ENCODE measurements around the gene PRKAG2. TPM values are rescaled to one million over a fixed set of nuclear protein-coding genes. Genes with fewer than 3 reads are reported as not detected.

The PRKAG2 gene
- total RNA-seq, 1 experiment from 2014 or later = 23.9 TPM

DNA sequence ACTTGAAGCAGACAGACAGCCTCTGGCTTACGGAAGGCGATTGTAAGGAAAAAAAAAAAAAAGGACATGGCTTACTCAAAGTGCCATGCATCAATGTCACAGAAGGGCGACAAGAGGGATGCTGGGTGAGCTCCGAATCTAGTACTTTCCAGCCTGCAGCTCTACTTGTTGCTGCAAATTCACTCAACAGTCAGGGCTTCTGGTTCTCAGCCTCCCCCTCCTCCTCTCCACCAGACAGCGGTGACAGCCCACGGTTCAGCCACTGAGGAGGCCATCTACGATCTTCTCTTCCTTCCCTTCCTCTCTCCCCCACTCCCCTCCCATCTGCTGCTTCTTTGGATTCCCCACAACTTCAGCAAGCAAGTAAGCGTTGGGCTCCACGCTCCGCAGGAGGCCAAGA lies 63.5 kb downstream of the PRKAG2 start:
- Histone ChIP-seq H3K27me3 (ENCODE audit: low read length) (no peaks in the 10 kb centered on the region), H3K4me2 (ENCODE audit: low read length) (no peak overlapping the region), H4K20me1 (ENCODE audit: low read length) (no peaks in the 10 kb centered on the region), H3K36me3 (ENCODE audit: low read depth, low read length) (no peaks in the 10 kb centered on the region), H3K4me1 (ENCODE audit: insufficient read depth, low read length) (peaks cover 20% of the 10 kb centered on the region), H3K9me3 (ENCODE audit: low read length) (no peaks in the 10 kb centered on the region), H3K4me3 (ENCODE audit: low read length) (no peak overlapping the region), H3K27ac (ENCODE audit: low read length) (no peak overlapping the region), H3K9ac (ENCODE audit: low read length) (no peak overlapping the region), H3K9me2 (replicated peaks; ENCODE audit: low read length) (no peaks in the 10 kb centered on the region), H2AFZ (ENCODE audit: low read length) (no peak overlapping the region), H3F3A (ENCODE audit: low read length, unreplicated experiment) (no peaks in the 10 kb centered on the region), H3K79me2 (ENCODE audit: low read length) (no peaks in the 10 kb centered on the region)
- no peak for ATAC-seq
- TF ChIP-seq, protein P1, sequence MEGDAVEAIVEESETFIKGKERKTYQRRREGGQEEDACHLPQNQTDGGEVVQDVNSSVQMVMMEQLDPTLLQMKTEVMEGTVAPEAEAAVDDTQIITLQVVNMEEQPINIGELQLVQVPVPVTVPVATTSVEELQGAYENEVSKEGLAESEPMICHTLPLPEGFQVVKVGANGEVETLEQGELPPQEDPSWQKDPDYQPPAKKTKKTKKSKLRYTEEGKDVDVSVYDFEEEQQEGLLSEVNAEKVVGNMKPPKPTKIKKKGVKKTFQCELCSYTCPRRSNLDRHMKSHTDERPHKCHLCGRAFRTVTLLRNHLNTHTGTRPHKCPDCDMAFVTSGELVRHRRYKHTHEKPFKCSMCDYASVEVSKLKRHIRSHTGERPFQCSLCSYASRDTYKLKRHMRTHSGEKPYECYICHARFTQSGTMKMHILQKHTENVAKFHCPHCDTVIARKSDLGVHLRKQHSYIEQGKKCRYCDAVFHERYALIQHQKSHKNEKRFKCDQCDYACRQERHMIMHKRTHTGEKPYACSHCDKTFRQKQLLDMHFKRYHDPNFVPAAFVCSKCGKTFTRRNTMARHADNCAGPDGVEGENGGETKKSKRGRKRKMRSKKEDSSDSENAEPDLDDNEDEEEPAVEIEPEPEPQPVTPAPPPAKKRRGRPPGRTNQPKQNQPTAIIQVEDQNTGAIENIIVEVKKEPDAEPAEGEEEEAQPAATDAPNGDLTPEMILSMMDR (conservative IDR thresholded peaks at IDR 0.05; ENCODE audit: low read depth, low read length) = no peak
- no peak for TF ChIP-seq EZH2 (IDR thresholded peaks at IDR 0.05; ENCODE audit: low read length, unreplicated experiment)
- no peak for TF ChIP-seq EZH2phosphoT487 (IDR thresholded peaks at IDR 0.05; ENCODE audit: borderline replicate concordance, low read length)
- no TSS peak for BruUV-seq (replicated peaks)
- CTCF ChIA-PET = no interaction called here
- POLR2A ChIA-PET (ENCODE audit: unreplicated experiment) = no interaction called here
- intact Hi-C loops (cut with micrococcal nuclease) = no loop called here
- DNase-seq = no peak

DNA sequence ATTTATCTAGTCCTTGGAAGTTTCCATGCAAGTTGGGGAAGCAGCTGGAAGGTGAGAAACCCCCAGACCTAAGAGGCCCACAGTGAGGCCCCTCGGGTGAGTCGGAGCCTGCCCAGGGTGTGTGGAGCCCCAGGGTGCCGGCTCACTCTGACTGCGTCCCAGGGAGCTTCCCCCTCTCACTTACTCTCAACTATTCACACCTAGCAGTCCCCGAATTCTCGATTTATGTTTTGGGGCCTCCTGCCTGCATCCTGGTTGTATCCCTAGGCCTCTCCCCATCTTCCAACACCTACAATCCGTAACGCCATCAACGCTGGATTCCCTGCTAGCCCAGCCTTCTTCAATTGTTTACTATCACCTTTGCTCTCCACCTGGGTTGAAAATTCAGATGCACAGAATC lies 63.9 kb downstream of the PRKAG2 start:
- TF ChIP-seq, protein P1 (conservative IDR thresholded peaks at IDR 0.05; ENCODE audit: low read depth, low read length) = no peak
- TF ChIP-seq EZH2phosphoT487 (IDR thresholded peaks at IDR 0.05; ENCODE audit: borderline replicate concordance, low read length) (no peak), EZH2 (IDR thresholded peaks at IDR 0.05; ENCODE audit: low read length, unreplicated experiment) (no peak)

DNA sequence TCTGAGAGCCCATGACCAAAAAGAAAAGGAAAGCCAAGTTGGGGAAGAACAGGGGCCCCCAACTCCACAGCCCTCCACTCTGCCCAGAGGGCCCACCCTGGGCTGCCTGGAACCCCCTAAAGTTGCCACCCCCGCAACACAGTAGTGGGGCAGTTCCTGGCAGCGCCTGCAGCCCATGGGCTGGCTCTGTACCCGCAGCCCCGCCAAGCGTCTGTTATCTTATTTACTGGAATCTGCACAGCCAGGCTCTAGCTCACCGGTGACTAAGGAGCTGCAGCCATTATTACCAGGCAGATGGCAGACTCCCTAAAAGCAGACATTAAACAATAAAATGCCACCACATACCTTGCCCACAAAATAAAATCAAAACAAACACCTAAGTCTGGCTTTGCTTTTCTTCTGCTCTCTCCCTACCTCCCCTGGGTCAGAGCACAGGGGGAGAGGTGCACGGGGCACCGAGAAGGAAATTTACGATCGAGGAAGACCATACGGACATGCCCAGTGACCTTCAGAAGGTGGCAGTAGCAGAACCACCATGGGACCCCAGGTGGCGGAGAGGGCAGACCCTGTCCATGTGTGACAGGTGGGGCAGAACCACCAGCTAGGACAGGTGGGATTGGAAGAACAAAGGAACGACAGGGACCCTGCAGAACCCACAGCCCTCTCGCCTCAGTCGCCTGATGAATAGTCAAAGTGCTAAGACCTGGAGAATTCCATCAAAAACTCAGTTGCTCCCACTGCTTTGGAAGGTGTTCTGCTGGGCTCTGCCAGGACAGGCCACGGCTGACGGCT lies 66.3 kb downstream of the PRKAG2 start:
- ChIA-PET POLR2A (ENCODE audit: unreplicated experiment) (no interaction called here), CTCF (no interaction called here)
- Histone ChIP-seq H3K27me3 (ENCODE audit: low read length) (no peaks in the 10 kb centered on the region), H3K9ac (ENCODE audit: low read length) (no peak overlapping the region), H3K9me3 (ENCODE audit: low read length) (no peaks in the 10 kb centered on the region), H3K9me2 (replicated peaks; ENCODE audit: low read length) (no peaks in the 10 kb centered on the region), H2AFZ (ENCODE audit: low read length) (no peak overlapping the region), H3K79me2 (ENCODE audit: low read length) (no peaks in the 10 kb centered on the region), H3K27ac (ENCODE audit: low read length) (no peak overlapping the region), H3K4me3 (ENCODE audit: low read length) (no peak overlapping the region), H3K4me2 (ENCODE audit: low read length) (no peak overlapping the region), H3K4me1 (ENCODE audit: insufficient read depth, low read length) (peaks cover 25% of the 10 kb centered on the region), H3F3A (ENCODE audit: low read length, unreplicated experiment) (no peaks in the 10 kb centered on the region), H3K36me3 (ENCODE audit: low read depth, low read length) (no peaks in the 10 kb centered on the region), H4K20me1 (ENCODE audit: low read length) (no peaks in the 10 kb centered on the region)
- no TSS peak for BruUV-seq (replicated peaks)
- DNase-seq (no peak), ATAC-seq (no peak)
- intact Hi-C loops (cut with micrococcal nuclease) = no loop called here
- TF ChIP-seq, protein P1 (conservative IDR thresholded peaks at IDR 0.05; ENCODE audit: low read depth, low read length) = no peak
- TF ChIP-seq EZH2phosphoT487 (IDR thresholded peaks at IDR 0.05; ENCODE audit: borderline replicate concordance, low read length) (no peak), EZH2 (IDR thresholded peaks at IDR 0.05; ENCODE audit: low read length, unreplicated experiment) (no peak)

More for the DNA sequence above, 63.9 kb downstream of the PRKAG2 start:
- Histone ChIP-seq H3K36me3 (ENCODE audit: low read depth, low read length) (no peaks in the 10 kb centered on the region), H3K4me3 (ENCODE audit: low read length) (no peak overlapping the region), H3K27me3 (ENCODE audit: low read length) (no peaks in the 10 kb centered on the region), H3K9me3 (ENCODE audit: low read length) (no peaks in the 10 kb centered on the region), H3K79me2 (ENCODE audit: low read length) (no peaks in the 10 kb centered on the region), H3K9ac (ENCODE audit: low read length) (no peak overlapping the region), H3K9me2 (replicated peaks; ENCODE audit: low read length) (no peaks in the 10 kb centered on the region), H4K20me1 (ENCODE audit: low read length) (no peaks in the 10 kb centered on the region), H3F3A (ENCODE audit: low read length, unreplicated experiment) (no peaks in the 10 kb centered on the region), H3K4me1 (ENCODE audit: insufficient read depth, low read length) (peaks cover 23% of the 10 kb centered on the region), H2AFZ (ENCODE audit: low read length) (no peak overlapping the region), H3K27ac (ENCODE audit: low read length) (no peak overlapping the region), H3K4me2 (ENCODE audit: low read length) (no peak overlapping the region)
- ChIA-PET CTCF (no interaction called here), POLR2A (ENCODE audit: unreplicated experiment) (no interaction called here)
- ATAC-seq (no peak), DNase-seq (no peak)
- intact Hi-C loops (cut with micrococcal nuclease) = no loop called here
- no TSS peak for BruUV-seq (replicated peaks)

Data from PC-3 (cell line).